ENCODE measurements around the gene TRIM42. TPM values are rescaled to one million over a fixed set of nuclear protein-coding genes. Genes with fewer than 3 reads are reported as not detected.

TRIM42 gene
- total RNA-seq, 1 donor from 2014 or later = not detected

GRCh38 chr3:140733623-140734022 lies 55.8 kb downstream of the TRIM42 start:
- TF ChIP-seq CTCF (IDR thresholded peaks at IDR 0.05; ENCODE audit: insufficient read depth, low read length, poor library complexity, severe bottlenecking) = no peak
- Histone ChIP-seq H3K27me3 (ENCODE audit: control insufficient read depth, insufficient read depth, low read length) (no peaks in the 10 kb centered on the region), H3K4me3 (ENCODE audit: low read depth, low read length) (no peak overlapping the region), H3K36me3 (ENCODE audit: control insufficient read depth, insufficient read depth, low read length) (no peaks in the 10 kb centered on the region)
- no peak for DNase-seq (ENCODE audit: low read depth)

- no peaks in the 10 kb centered on the region for H3K36me3 ChIP-seq (ENCODE audit: control insufficient read depth, insufficient read depth, low read length)
- H3K27me3 ChIP-seq (ENCODE audit: control insufficient read depth, insufficient read depth, low read length) = no peaks in the 10 kb centered on the region
- peak; percentile 65 for TF ChIP-seq CTCF (IDR thresholded peaks at IDR 0.05; ENCODE audit: insufficient read depth, low read length, poor library complexity, severe bottlenecking)
- DNase-seq (ENCODE audit: low read depth) = no peak
- no peak overlapping the region for H3K4me3 ChIP-seq (ENCODE audit: low read depth, low read length)
These were observed 59.1 kb downstream of the TRIM42 start for GRCh38 chr3:140736863-140737460.

GRCh38 chr3:140742116-140742515 lies 64.3 kb downstream of the TRIM42 start:
- Histone ChIP-seq H3K4me3 (ENCODE audit: low read depth, low read length) (no peak overlapping the region), H3K27me3 (ENCODE audit: control insufficient read depth, insufficient read depth, low read length) (no peaks in the 10 kb centered on the region), H3K36me3 (ENCODE audit: control insufficient read depth, insufficient read depth, low read length) (no peaks in the 10 kb centered on the region)
- no peak for DNase-seq (ENCODE audit: low read depth)
- no peak for TF ChIP-seq CTCF (IDR thresholded peaks at IDR 0.05; ENCODE audit: insufficient read depth, low read length, poor library complexity, severe bottlenecking)

GRCh38 chr3:140748171-140748570 lies 70.3 kb downstream of the TRIM42 start:
- DNase-seq (ENCODE audit: low read depth) = no peak
- no peak overlapping the region for H3K4me3 ChIP-seq (ENCODE audit: low read depth, low read length)
- H3K27me3 ChIP-seq (ENCODE audit: control insufficient read depth, insufficient read depth, low read length) = no peaks in the 10 kb centered on the region
- no peak for TF ChIP-seq CTCF (IDR thresholded peaks at IDR 0.05; ENCODE audit: insufficient read depth, low read length, poor library complexity, severe bottlenecking)
- H3K36me3 ChIP-seq (ENCODE audit: control insufficient read depth, insufficient read depth, low read length) = no peaks in the 10 kb centered on the region

- no peak for TF ChIP-seq CTCF (IDR thresholded peaks at IDR 0.05; ENCODE audit: insufficient read depth, low read length, poor library complexity, severe bottlenecking)
These were observed 71.0 kb downstream of the TRIM42 start for GRCh38 chr3:140748903-140749302.

More at GRCh38 chr3:140748903-140749302, 71.0 kb downstream of the TRIM42 start:
- no peak for DNase-seq (ENCODE audit: low read depth)
- H3K36me3 ChIP-seq (ENCODE audit: control insufficient read depth, insufficient read depth, low read length) = no peaks in the 10 kb centered on the region
- H3K27me3 ChIP-seq (ENCODE audit: control insufficient read depth, insufficient read depth, low read length) = no peaks in the 10 kb centered on the region
- H3K4me3 ChIP-seq (ENCODE audit: low read depth, low read length) = no peak overlapping the region
